Vagina (tissue), 2 donors: Measurements from ENCODE around the gene CDK14. TPM values are rescaled to one million over a fixed set of nuclear protein-coding genes. Genes with fewer than 3 reads are reported as not detected.

Source experiments
- DNase-seq, 2 donors: peaks; one replicate each; pipeline ENCODE4 v3.0.0-alpha.2; 2017; ENCODE audit errors: extremely low spot score in 2 of 2
- H3K27ac ChIP-seq: fragments of 200-600 bp; sonication (generic); one replicate; pipeline ENCODE4 v1.5.1; 2019
- H3K27me3 ChIP-seq: fragments of 200-600 bp; sonication (generic); one replicate; pipeline ENCODE4 v1.5.1; 2019
- H3K36me3 ChIP-seq, 2 donors: fragments of 200-600 bp; sonication (generic); one replicate each; pipeline ENCODE4 v1.5.1; 2017 to 2019
- H3K4me1 ChIP-seq: fragments of 200-600 bp; sonication (generic); one replicate; pipeline ENCODE4 v1.5.1; 2019
- H3K4me3 ChIP-seq, 2 donors: fragments of 200-600 bp; sonication (generic); 1 replicate in 1 of 2; 2 replicates in 1 of 2; pipeline ENCODE4 v1.5.1; 2016 to 2019
- H3K9me3 ChIP-seq: fragments of 200-600 bp; sonication (generic); one replicate; pipeline ENCODE4 v1.5.1; 2019
- POLR2A ChIP-seq, 2 donors: fragments of 450-650 bp; IDR thresholded peaks; one replicate each; pipeline ENCODE4 v1.6.1; 2017; ENCODE audit warnings: antibody characterized with exemption in 2 of 2, mild to moderate bottlenecking in 2 of 2, moderate library complexity in 2 of 2
- POLR2AphosphoS5 ChIP-seq, 2 donors: sonication (generic); formaldehyde crosslinking; IDR thresholded peaks; one replicate each; pipeline ENCODE4 v1.9.0; 2017; ENCODE audit warnings: antibody characterized with exemption in 2 of 2, mild to moderate bottlenecking in 2 of 2, low read depth in 1 of 2; ENCODE audit not compliant: insufficient read depth in 1 of 2
- intact Hi-C: fragments of 100-400 bp; cut with DNase I; formaldehyde crosslinking; loops from one replicate; pipeline ENCODE4 v1.15.1; 2023
- total RNA-seq: library from RNA; depleted of rRNA; stranded (reverse); fragments of >200 nt; gene quantifications from one replicate; pipeline ENCODE4 v1.2.3, GENCODE V29; 2016
- TF ChIP-seq, protein P1 (sequence below), 3 experiments: fragments of 450-650 bp in 2 of 3; fragments of 200-600 bp in 1 of 3; sonication (generic) in 1 of 3; IDR thresholded peaks; one replicate each; pipeline ENCODE4 v1.5.1; 2017 to 2019; ENCODE audit warnings: antibody characterized with exemption in 3 of 3, mild to moderate bottlenecking in 2 of 3, moderate library complexity in 2 of 3

Gene CDK14
- total RNA-seq, 1 donor from 2014 or later, result 21.6 TPM

DNA sequence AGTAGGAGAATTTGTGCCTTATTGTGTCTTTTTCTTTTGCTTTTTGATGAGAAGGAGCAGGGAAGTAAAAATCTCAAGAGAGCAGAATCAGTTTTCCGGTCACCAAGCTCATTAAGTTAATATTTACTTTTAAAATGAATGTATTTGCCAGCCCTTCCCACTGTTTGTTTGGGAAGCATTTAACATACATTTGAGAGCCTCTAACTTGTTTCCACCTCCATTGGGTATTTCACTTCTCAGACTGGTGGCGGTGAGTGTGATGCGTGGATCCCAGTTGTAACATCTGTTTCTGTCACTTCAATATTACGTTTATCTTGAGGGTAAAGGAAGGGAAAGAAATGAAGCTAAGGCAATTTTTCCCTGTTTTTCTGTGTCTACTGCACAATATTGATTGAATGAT, 22.8 kb downstream of the CDK14 start:
- Histone ChIP-seq H3K27me3 (no peaks in the 10 kb centered on the region), H3K9me3 (no peaks in the 10 kb centered on the region), H3K4me3 (no peak overlapping the region), H3K36me3 (no peaks in the 10 kb centered on the region), H3K4me1 (no peaks in the 10 kb centered on the region), H3K27ac (no peak overlapping the region)
- intact Hi-C loops, result no loop called here
- no peak for DNase-seq
- TF ChIP-seq POLR2AphosphoS5 (IDR thresholded peaks at IDR 0.05; ENCODE audit: insufficient read depth in 1 of 2, low read depth in 1 of 2), result no peak
- no peak for TF ChIP-seq POLR2A (IDR thresholded peaks at IDR 0.05)
- TF ChIP-seq, protein P1, sequence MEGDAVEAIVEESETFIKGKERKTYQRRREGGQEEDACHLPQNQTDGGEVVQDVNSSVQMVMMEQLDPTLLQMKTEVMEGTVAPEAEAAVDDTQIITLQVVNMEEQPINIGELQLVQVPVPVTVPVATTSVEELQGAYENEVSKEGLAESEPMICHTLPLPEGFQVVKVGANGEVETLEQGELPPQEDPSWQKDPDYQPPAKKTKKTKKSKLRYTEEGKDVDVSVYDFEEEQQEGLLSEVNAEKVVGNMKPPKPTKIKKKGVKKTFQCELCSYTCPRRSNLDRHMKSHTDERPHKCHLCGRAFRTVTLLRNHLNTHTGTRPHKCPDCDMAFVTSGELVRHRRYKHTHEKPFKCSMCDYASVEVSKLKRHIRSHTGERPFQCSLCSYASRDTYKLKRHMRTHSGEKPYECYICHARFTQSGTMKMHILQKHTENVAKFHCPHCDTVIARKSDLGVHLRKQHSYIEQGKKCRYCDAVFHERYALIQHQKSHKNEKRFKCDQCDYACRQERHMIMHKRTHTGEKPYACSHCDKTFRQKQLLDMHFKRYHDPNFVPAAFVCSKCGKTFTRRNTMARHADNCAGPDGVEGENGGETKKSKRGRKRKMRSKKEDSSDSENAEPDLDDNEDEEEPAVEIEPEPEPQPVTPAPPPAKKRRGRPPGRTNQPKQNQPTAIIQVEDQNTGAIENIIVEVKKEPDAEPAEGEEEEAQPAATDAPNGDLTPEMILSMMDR (IDR thresholded peaks at IDR 0.05), result no peak

DNA sequence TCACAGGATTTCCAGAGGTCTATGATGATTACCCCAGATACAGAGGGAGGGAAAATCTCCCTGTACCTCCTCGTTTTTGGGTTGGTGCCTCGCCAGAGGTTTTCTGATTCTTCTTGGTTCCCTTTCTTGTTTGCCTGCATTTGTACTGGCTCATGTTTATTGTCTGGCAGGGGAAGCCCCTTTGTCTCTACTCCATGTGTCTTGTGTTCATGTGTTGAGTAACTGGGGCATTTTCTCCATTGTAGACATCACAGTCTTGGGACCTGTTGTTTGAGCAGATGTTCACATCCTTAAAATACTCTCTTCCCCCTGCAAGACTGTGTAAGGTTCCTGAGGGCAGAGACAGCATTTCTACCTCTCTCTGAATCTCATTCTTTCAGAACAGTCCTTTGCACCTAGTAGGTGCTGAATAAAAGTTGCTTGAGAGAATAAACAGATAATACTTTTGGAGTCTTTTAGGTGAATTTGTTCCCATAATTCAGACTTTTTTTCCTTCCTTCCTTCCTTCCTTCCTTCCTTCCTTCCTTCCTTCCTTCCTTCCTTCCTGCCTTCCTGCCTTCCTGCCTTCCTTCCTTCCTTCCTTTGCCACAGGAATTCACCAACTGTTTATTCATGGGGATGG, 25.1 kb downstream of the CDK14 start:
- Histone ChIP-seq H3K4me3 (no peak overlapping the region), H3K27me3 (no peaks in the 10 kb centered on the region), H3K4me1 (peaks cover 10% of the 10 kb centered on the region), H3K9me3 (no peaks in the 10 kb centered on the region), H3K36me3 (no peaks in the 10 kb centered on the region), H3K27ac (no peak overlapping the region)
- TF ChIP-seq POLR2A (IDR thresholded peaks at IDR 0.05) (no peak), POLR2AphosphoS5 (IDR thresholded peaks at IDR 0.05; ENCODE audit: insufficient read depth in 1 of 2, low read depth in 1 of 2) (no peak)
- TF ChIP-seq, protein P1 (IDR thresholded peaks at IDR 0.05), result no peak
- intact Hi-C loops, result loop anchor here (10.0 kb wide), 1 partner anchor 166 kb away; no protein-coding TSS in a partner anchor
- no peak for DNase-seq

DNA sequence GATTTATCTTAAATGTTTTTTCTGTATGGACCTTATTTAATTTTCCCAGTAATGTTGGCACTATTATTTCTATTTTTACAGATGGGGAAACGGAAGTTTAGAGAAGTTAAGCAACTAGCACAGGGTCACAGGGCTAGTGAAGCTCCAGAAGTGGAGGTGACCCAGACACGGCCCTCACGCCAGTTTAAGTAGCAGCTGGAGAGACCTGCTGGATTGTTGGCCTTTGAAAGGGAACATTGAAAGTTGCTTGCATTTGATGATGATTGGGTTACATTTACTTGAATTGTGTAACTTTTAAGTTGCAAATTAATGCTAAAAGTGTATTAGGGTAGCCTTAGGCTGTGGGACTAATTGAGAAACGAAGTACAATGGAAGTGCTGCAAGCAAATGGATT, 25.6 kb downstream of the CDK14 start:
- TF ChIP-seq, protein P1 (IDR thresholded peaks at IDR 0.05), result no peak
- DNase-seq, result no peak
- Histone ChIP-seq H3K9me3 (no peaks in the 10 kb centered on the region), H3K27me3 (no peaks in the 10 kb centered on the region), H3K27ac (no peak overlapping the region), H3K4me3 (no peak overlapping the region), H3K36me3 (no peaks in the 10 kb centered on the region), H3K4me1 (peaks cover 10% of the 10 kb centered on the region)
- intact Hi-C loops, result loop anchor here (10.0 kb wide), 1 partner anchor 167 kb away; no protein-coding TSS in a partner anchor

DNA sequence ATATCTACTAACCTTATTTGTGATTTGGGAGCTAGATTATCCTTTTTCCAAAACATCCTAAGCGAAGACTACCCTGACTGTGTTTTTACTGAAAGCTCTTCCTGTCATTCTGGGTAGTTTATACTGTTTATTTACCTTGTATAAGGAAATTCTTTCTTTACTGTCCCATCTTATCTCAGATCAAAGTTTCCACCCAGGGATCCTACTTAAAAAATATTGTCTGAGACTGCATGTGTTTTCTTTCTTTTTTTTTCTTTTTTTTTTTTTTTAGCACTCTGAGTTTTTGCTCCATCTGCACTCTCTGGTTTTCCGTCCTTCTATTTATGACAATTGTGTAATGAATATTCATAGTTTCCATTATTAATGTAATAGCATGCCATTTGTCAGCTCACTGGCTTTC, 26.5 kb downstream of the CDK14 start:
- Histone ChIP-seq H3K36me3 (no peaks in the 10 kb centered on the region), H3K27me3 (no peaks in the 10 kb centered on the region), H3K4me3 (no peak overlapping the region), H3K4me1 (peaks cover 10% of the 10 kb centered on the region), H3K27ac (no peak overlapping the region), H3K9me3 (no peaks in the 10 kb centered on the region)
- no peak for DNase-seq
- intact Hi-C loops, result loop anchor here (10.0 kb wide), 1 partner anchor 168 kb away; no protein-coding TSS in a partner anchor
- TF ChIP-seq POLR2A (IDR thresholded peaks at IDR 0.05) (no peak), POLR2AphosphoS5 (IDR thresholded peaks at IDR 0.05; ENCODE audit: insufficient read depth in 1 of 2, low read depth in 1 of 2) (no peak)
- TF ChIP-seq, protein P1 (IDR thresholded peaks at IDR 0.05), result no peak

- TF ChIP-seq POLR2AphosphoS5 (IDR thresholded peaks at IDR 0.05; ENCODE audit: insufficient read depth in 1 of 2, low read depth in 1 of 2) (no peak), POLR2A (IDR thresholded peaks at IDR 0.05) (no peak)
- TF ChIP-seq, protein P1 (IDR thresholded peaks at IDR 0.05), result no peak
- no peak for DNase-seq
- no peak overlapping the region for H3K4me3 ChIP-seq
- H3K27ac ChIP-seq, result no peak overlapping the region
- intact Hi-C loops, result loop anchor here (10.0 kb wide), 1 partner anchor 170 kb away; no protein-coding TSS in a partner anchor
- H3K36me3 ChIP-seq, result no peaks in the 10 kb centered on the region
- H3K9me3 ChIP-seq, result no peaks in the 10 kb centered on the region
- no peaks in the 10 kb centered on the region for H3K27me3 ChIP-seq
- peaks cover 10% of the 10 kb centered on the region for H3K4me1 ChIP-seq
These were observed 28.2 kb downstream of the CDK14 start for GRCh38 chr7:90624225-90624911.
